GM20000 (cell line): ENCODE measurements around the gene HYI.

Experiments
- DNase-seq: peaks from one replicate; pipeline ENCODE4 v3.0.0; 2012; ENCODE audit warnings: low spot score
- CTCF ChIP-seq: IDR thresholded peaks from 2 replicates; pipeline ENCODE4 v1.5.1; 2012; ENCODE audit warnings: mild to moderate bottlenecking, control low read depth; ENCODE audit errors: extremely low read depth, missing control alignments

Gene HYI

DNA sequence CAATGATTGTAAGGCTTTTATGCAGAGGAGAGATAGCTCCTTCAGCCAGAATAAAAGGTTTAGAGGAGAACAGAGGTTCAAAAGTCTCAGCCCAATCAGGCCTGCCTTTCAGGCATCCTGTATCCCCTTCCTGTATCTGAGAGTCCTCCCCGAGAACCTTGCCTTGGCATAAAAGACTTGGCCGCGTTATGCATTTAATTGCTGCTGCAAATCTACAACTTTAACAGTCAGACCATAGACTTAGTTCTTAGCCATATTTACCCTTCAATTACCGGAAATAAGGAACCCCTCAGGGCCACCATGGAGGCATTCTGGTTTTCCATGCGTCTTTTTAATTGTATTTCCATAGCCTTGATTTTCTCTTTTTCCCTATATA lies 18.3 kb upstream of the HYI start:
- TF ChIP-seq CTCF = no peak
- no peak for DNase-seq

- TF ChIP-seq CTCF = no peak
- no peak for DNase-seq
These were observed 16.2 kb upstream of the HYI start for GRCh38 chr1:43469932-43470331.

DNA sequence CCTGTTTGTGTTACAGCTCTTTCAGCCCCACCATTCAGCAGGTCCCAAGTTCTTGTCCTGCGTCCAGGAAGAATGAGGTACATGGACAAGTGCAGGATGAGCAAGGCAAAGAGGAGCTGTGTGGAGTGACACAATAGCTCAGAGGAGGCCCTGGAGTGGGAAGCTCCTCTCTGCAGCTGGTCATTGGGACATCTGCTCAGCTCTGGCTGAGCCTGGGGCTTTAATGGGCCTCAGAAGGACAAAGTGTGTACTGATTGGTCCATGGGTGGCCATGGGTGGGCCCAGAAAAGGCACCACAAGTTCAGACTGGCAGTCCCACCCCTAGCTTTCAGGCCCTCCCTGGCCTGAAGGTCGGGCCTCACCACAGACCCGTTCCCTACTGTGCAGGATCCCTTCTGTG lies 14.7 kb upstream of the HYI start:
- no peak for TF ChIP-seq CTCF
- DNase-seq = no peak

DNA sequence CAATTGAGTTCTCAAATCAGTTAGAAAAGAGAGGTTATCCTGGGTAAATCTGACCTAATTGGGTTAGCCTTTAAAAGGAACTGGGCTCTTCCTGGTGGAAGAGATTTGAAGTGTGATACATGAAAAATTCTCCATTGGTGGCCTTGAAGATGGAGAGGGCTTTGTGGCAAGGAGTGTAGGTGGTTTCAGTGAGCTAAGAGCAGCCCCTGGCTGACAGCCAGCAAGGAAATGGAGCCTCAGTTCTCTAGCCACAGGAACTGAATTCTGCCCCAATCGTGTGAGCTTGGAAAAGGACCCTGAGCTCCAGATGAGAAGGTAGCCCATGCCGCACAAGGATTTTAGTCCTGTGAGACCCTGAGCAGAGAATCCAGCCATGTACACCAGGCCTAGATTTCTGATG lies 12.7 kb upstream of the HYI start:
- DNase-seq = no peak
- TF ChIP-seq CTCF = no peak

DNA sequence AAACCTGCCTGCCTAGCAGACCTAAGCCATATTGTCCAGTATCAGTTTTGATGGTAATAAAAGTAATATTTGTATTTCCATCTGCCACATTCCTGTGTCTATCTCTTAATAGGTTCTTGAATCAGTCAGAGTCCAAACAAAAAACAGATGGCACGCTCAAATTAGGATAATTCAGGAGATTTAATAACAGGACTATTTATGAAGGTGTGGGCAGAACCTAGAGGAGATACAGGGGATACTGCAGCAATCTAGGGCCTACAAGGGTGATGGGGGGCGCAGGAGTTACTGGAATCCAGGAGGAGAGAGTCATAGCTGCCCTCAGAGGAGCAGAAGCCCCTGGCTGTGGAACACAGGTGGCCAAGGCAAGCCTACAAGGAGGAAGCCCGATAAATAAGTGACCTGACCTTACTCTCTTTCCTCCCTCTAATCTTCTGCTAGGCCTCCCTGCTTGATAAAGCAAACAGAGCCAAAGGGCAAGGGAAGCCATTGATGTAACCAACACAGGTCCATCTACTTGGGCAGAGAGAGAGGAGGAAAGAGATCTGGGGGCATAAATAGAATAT lies 11.9 kb upstream of the HYI start:
- no peak for TF ChIP-seq CTCF
- no peak for DNase-seq

DNA sequence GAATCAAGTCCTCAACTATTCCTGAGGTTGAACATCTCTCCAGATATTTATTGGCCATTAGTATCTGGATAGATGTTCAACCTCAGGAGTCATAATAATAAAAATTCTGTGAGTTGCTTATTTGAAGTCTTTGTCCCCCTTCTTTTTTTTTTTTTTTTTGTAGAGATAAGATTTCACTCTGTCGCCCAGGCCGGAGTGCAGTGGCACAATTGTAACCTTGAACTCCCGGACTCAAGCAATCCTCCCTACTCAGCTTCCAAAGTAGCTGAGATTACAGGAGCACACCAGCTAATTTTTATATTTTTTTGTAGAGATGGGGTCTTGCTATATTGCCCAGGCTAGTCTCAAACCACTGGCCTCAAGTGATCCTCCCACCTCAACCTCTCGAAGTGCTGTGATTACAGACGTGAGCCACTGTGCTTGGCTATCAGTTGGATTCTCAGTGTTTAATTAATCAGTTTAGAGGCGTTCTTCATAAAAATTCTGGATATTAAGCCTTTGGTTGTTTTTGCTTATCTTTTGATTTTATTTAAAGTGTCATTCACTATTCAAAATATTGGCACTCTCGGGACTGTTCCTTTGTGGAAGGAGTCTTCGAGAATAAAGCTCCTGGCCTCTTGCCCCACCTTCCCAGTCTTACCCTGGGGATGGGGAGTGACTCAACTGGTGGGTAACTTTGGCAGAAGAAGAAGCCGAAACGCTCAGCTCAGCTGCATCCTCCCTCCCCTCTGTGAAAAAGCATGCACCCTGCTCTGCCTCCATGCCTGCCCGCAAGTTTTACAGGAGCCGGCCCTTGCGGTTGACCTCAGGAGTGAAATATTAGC lies 11.2 kb upstream of the HYI start:
- TF ChIP-seq CTCF = no peak
- DNase-seq = no peak

GRCh38 chr1:43463479-43463878 lies 9.7 kb upstream of the HYI start:
- no peak for DNase-seq
- TF ChIP-seq CTCF = no peak
